Stimulated activated CD4-positive, alpha-beta T cell treated with anti-CD3 and anti-CD28 coated beads, Interleukin-1b, Interleukin-23, amount 100 ng/mL, for 24 hours (primary cell): ENCODE data around the gene AREL1.
A peak's percentile ranks its signal among the peaks of the same experiment; 100 is the strongest.

ENCODE experiments used
- DNase-seq, 4 experiments: peaks; one replicate each; pipeline ENCODE4 v3.0.0-alpha.2; 2020; ENCODE audit warnings: low read depth in 4 of 4, low spot score in 1 of 4

Gene AREL1

DNA sequence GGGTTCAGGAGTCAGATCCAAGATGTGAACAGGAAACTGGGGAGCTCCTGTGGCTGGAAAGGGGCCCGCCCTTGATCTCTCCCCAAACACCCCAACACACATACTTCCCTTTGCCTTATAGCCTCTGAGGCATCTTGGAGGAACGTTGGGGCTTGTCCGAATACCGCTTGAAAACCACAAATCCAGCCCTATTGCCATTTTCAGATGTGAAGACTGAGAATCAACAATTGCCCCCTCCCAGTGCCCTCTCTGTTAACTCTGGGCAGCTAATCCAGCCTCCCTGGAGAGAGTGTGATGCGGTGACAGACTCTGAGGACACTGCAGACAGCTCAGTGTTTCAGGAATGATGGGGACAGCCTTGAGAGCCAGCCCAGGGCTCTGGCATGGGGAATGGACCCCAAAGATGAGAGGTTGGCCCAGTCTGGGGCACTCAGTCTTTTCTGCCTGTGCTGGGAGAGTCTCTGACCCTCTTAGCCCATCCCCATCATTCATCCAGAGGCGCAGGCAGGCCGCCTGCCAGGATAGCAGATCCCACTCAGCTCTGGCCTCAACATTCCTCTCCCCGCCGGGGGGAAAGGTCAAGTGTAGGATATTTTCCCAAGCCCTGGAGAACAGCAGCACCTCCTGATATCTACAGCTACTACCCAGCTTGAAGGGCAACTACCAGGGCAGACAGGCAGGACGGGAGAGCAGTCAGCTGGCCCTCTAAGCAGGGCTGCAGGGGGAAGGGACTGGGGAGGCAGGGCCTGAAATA, 76.3 kb downstream of the AREL1 start:
- no peak for DNase-seq

DNA sequence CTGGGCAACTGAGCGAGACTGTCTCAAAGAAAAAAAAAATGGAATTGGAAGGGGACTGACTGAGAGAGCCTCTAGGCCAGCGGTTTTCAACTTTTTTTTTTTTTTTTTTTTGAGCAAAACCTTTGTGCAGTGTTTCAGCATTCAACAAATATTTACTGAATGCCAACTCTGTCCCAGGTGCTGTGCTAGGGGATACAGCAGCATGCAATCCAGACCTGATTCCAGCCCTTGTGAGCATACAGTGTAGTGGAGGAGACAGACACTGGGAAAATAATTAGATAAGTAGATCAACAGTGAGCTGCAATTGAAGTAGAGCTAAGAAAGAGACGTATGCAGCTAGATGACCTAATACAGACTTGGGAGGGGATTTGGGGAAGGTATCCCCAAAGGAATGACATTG, 77.0 kb downstream of the AREL1 start:
- no peak for DNase-seq

DNA sequence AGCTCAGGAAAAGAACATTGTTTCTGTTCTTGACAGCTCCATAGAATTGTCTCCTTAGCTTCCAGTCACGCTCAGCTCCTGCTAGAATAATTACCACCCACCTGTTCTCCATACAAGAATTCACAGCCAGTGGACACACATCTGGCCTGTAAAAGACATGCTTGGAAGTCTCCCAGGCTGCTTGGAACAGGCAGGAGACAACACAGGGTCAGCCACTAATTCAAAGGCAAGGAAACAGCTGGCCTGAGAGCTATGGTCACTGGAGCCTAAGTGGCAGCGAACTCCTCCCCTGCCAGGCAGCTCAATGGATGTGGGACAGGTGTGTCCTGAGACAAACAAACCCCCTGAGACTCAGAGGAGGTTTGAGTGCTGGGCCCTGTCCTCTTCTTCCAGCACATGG, 77.9 kb downstream of the AREL1 start:
- no peak for DNase-seq

DNA sequence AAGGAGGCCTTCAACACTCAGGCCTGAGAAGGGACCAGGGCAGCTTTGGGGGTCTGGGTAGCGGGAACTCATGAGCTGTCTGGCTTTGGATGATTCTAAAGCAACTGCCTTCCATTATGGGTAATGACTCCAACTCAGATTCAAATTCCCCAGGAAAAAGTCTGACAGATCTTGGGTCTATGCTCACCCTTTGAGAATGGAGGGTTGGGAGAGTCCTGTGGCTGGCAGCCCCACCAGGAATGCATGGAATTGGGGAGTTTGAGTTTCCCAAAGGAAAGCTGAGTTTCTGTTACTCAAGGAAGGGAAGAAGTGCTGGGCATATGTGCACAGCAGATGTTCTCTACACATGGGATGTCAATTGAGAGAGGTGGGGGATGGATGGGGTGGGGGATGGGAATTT, 78.4 kb downstream of the AREL1 start:
- DNase-seq, result no peak

DNA sequence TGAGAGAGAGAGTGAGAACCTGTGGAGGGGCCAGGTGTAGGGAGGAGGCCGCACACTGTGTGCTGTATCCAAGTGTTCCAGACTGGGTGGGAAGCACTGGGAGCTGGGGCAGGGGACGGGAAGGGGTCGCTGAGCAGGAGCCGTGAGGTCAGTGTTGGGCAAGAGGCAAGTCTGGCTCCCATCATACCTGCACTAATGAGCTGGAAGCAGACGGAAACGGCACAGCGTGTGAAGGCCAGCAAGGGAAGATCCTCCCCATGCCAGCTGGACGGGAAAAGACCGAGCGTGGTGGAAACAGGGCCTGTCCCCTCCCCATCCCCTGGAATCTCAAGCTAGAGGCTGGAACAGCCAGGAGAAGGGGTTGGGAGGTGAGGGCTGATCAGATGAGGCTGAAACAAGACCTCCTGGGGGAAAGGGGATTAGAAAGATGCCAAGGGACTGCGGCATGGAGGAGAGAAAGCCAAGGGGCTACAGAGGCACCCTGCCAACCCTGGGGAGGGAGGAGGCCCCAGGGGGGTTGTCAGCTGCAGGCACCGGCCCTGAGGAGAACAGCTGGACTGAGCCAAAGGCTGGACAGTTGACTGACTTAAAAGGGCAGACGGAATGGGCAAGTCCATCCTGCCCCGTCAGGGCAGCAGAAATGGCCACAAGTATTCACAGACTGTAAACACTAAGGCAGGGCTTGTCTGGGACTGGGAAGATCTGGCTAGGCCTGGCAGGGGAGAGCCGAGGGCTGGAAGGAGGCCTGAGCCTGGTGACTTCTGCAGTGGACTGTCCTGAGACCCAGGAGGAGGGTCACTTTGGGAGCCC, 81.8 kb downstream of the AREL1 start:
- no peak for DNase-seq

DNA sequence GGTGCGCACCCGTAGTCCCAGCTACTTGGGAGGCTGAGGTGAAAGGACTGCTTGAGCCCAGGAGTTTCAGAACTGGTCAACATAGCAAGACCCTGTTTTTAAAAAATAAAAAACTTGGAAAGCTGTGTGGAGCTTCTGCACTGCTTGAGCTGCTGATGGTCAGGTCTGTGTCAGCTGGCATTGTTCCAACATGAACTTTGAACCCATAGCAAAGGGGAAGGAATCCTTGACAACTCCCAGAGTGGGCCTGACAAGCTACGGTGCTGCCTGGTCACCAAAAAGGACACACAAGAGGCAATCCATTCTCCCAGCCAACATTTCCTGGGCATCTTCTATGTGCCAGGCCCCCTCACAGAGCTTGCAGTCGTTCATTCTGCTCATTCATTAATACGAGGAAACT, 84.5 kb downstream of the AREL1 start:
- DNase-seq, result no peak

DNA sequence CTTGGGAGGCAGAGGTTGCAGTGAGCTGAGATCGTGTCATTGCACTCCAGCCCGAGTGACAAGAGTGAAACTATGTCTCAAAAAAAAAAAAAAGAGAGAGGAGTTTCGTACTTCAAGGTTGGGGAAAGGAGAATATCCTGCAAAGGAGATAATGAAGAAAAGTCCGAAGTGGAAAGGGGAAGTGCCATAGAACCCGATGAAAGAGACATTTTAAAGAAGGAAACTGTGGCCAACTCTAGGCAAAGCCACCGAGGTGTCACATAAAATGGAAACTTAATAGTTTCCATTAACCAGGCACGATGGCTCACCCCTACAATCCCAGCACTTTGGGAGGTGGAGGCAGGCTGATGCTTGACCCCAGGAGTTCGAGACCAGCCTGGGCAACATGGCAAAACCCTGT, 85.8 kb downstream of the AREL1 start:
- DNase-seq, result no peak

DNA sequence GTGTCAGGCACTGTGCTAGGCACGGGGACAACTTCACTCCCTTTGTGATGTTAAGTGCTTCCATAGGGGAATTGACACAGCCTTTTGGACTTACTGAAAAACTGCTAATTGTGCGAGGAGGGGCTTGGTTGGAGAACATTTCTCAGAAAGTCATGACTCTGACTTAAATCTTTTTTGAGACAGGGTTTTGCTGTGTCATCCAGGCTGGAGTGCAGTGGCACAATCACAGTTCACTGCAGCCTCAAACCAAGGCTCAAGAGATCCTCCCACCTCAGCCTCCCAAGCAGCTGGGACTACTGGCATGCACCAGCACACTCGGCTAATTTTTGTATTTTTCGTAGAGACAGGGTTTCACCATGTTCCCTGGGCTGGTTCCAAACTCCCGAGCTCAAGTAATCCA, 90.6 kb downstream of the AREL1 start:
- DNase-seq, result no peak

DNA sequence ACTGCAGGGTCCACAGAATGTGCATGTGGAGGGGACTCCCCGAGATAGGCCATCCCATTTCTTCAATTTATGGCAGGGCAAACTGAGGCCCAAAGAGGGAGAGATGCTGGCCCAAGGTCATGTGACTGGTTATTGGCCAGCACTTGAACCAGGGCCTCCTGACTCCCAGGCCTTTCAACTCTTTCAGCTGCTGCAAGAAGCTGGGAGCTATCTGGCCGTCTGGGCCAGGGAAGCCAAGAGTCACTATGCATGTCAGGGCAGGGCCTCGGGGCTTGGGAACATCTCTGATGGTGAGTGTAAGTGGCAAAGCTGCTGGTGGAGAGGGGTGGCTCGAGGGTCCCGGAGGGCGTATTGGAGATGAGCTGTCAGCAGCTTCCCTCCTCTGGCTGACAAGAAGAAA, 91.3 kb downstream of the AREL1 start:
- DNase-seq, result no peak

DNA sequence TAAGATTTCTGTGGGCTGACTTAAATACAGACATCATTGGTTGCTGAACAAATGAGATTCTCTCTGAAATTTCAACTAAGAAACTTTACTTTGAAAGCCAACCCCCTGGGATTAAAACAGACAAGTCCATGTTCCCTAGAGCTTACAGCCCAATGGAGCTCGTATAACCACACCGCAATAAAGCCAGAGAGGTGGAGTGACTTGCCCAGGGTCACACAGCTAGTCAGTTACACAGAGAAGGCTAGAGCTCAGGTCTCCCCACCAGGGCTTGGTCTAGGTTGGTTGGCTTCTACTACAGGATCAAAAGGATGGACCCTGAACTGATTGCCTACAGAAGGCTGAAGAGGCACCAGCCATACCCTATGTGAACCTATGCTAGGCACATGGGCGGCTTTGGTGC, 92.0 kb downstream of the AREL1 start:
- no peak for DNase-seq

DNA sequence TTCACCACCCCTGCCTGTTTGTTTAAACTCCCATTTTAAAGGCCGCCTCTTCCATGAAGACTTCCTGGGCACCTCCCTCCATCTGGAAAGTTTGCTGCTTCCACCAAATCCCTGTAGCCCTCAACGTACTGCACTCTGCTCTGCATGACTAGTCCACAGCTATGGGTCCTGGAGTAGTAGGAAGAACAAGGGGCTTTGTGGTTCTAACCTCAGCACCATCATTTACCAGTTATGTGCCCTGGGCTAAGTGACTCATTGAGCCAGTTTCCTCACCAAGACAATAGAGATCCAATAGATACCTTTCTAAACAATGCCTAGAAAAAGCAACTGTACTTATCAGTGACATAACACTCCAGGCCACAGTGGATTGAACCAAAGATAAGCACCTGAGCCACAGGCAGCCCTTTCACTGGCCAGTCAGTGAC, 92.4 kb downstream of the AREL1 start:
- no peak for DNase-seq

DNA sequence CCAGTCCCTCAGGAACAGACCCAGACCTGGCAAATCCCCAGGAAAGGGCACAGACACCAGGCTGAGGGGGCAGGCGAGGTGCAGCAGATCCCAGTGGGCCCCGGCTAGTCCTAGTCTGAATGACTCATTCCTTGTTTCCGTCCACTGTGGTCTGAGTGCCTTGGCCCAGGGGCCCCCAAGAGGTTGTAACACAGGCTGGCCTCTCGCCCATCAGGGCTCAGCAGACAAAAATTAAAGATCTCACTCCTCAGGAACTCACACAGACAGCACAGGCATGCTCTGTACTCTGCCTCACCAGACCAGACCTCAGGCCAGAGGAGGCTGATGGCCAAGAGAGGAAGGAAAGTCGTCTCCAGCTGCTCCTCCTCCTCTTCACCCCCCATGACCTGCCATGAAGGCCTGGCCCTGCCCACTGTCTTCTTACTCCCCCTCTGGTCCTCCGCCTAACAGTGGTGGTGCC, 93.2 kb downstream of the AREL1 start:
- DNase-seq, result no peak

DNA sequence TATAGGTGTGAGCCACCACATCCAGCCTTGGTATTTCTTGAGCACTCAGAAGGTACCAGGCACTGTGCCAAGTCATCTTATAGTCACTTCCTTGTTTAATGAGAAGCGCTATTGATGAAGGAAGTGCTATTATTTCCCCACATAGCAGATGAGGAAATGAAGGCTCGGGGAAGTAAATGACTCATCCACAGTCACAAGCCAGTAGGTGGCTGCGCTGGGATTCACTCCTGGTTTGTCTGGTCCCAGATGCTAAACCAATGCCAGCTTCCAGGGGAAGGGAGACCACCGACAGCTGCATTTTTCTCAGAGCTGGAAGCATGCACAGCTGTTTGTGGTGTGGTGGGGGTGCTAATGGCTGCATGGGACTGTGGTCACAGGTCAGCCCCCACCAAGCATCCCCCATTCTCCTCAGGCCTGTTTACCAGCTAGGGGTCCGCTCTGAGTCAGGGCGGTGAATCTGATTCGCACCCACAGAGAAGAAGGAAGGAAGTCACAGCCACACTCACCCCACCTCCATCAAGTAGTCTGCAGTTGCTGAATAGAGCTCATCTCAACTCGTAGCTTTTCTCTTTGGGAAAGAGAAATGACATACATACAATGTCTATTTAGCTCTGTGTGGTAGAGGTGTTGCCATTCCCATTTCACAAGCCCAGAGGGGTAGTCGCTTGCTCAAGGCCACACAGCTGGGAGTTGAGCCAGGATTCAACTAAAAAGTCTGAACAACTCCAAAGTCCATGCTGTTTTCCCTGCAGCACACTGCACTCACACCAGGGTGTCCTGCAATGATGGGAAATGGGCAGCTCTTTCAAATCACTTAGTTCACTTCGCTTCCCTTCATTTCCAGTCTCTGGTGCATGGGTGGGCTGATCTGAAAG, 94.6 kb downstream of the AREL1 start:
- peak in 2 of 4 experiments; percentile 25 to 36 for DNase-seq

DNA sequence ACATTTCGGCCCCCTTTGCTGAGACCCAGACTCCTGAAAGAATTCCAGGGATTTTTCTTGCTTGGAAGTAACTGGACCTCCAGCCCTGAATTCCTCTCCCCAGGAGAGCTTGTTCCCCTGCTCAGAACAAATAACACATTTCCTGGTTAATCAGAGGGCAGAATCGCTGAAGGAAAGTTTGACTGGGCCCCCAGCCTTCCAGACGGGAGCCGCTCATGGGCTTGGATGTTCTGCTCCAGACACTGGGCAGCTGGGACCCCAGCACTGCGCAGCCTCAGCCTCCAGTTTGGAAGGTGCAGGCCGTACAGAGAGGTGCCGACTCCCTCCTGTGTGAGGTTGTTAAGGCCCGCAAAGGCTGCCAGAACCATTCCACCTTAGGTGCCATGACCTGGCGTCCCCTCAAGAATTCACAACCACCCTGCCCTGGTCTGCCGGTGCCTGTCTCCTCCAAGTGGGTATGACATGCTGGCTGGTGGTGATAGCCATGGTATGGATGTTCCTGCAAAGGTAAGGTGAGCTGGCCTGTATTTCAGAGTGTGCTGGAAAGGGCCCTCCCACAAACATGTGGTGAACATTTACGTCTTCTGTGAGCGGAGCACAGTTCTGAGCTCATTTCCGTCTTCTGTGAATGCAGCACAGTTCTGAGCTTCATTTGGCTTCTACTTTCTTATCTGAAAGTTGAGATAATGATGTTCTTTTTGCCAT, 95.7 kb downstream of the AREL1 start:
- no peak for DNase-seq

DNA sequence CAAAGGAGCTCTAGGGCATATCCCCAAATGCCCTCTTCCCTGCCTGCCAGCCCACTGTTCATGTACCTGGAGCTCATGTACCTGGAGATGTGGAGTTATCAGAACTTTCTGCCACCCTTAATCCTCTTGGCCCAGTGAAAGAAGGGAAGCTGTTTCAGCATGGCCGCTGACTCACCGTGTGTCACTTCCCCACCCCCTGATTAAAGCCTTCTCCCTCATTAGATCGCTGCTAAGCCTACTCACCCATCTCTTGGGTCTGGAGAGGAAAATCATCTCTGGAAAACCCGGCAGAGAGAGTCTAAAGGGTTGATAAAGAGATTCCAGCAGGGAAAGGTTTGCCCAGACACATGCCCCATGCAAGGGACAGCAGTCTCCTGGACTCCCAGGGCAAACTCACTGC, 96.4 kb downstream of the AREL1 start:
- no peak for DNase-seq

DNA sequence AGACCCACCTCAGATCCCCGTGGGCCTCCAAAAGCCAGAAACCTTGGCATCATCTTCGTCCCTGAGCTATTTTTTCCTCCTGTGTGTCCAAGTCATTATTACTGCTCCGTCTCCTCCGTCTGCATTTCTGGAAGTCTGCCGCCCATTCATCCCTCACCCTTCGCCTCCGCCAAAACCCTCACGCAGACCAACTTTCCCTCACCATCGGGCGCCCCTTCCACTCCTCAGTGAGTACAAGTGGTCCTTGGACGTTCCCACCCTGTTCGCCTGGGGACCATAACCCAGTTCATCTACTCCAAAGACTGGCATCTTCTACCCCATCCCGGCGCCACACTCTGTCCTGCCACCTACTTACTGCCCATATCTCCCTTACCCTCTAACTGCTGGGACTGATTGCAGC, 97.1 kb downstream of the AREL1 start:
- DNase-seq, result no peak

DNA sequence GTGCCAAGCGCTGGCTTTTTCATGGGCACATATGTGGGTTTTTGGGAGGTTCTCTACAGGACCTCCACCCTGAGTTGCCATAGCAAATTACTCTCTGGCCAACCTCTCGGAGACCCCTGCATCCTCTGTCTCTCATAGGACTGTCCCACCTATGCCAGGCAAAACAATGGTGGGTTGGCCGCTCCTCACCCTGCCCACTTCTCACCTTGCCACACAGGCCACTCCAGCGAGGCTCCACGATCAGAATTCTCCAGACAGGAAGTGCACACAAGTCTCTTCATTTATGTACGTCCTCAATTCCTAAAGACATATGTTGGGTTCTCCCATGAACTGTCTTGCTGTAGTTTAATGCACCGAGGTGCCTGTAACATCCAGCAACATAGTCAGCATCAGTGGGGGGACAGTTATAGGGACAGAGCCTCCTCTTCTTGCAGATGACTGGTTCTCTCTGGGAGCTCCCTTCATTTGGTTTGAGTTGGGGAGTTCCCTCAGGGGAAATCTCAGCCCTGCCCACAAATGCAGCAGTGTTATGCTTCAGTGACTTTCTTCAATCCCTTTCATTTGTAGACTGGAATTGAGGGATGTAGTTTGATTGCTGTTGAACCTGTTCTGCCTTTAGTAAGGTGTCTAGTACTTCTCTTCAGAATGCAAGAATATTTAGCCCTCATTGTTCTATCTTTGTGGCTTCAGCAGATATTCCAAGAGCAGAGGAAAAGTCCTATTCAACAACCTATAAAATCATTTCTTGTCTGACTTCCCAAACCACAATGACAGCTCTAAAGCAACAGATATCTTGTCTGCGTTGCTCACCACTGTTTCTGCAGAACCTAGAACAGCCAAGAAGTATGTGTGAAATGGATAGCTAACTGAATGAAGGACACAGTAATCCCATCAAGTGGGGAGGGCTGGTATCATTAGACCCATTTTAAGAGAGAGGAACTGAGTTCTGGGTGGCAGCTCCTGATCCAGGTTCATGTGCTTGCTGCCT, 98.1 kb downstream of the AREL1 start:
- no peak for DNase-seq

DNA sequence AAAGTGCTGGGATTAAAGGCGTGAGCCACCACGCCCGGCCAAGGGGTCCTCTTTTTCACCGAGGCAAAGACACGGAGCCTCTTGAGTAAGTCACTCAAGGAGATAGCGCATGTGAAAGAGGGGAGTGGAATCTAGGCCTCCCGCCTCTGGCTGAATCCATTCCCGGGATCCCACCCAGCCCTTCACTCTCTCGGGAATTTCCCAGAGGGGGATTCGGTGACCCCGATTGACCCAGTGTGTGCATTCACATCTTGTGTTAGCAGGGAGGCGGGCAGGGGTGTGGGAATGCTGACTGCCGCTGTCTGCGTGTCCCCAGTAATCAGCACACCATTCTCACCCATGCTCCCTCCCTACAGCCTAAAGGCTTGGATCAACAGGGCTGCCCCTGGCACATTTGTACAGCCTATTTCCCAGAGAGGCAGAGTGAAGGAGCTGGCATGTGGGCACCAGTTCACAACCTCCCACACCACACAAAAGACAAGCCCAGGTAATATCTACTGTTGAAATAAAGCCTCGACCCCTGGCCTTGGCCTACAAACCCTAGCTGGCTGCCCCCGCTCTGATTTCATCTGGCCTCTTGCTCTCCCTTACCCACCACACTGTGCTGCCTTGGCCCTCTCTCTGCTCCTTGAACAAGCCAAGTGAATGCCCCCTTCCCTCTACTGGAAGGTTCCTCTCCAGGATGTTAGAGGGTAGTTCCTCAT, 99.5 kb downstream of the AREL1 start:
- no peak for DNase-seq

DNA sequence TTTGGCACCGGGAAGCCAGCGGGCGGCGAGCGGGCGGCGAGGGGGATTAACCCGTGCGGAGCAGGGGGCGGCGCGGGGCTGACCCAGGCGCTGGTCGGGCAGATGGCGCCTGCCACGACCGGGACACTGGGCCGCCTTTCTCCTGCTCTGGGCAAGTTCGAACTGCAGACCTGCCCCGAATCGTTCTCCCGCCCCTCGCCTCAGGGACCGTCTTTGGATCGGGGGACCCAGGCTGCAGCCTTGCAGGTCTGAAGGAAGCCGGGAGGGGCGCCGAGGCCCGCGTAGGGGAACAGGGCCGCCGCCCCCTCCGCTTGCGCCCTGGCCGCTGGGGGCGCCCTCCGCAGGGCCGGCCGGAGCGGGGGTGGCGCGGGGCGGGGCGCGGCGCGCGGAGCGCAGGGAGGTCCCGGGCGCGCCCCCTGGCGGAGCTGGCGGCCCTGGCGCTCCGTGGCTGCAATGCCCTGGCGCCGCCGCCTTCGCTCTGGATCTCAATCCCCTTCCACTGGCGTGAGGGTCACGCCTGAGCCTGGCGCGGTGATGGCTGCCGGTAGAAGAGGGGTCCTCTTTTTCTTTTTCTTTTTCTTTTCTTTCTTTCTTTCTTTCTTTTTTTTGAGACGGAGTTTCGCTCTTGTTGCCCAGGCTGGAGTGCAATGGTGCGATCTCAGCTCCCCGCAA, 100.4 kb downstream of the AREL1 start:
- DNase-seq, result peak; percentile 64 to 72 (median 68)
